RWPE2 (cell line): ENCODE data around the gene DOLK.
A peak's percentile ranks its signal among the peaks of the same experiment; 100 is the strongest.

ENCODE experiments used
- ATAC-seq: fragments of 200-7000 bp; cut with Tn5 transposase; 3 replicates; pipeline ENCODE4 v1.9.1; 2021; ENCODE audit warnings: low read depth
- DNase-seq: peaks from one replicate; pipeline ENCODE4 v3.0.0-alpha.2; 2020; ENCODE audit warnings: low spot score
- H3K27ac ChIP-seq: fragments of 450-650 bp; 2 replicates; pipeline ENCODE4 v1.5.1; 2017; ENCODE audit warnings: mild to moderate bottlenecking; ENCODE audit not compliant: poor library complexity, severe bottlenecking
- H3K27me3 ChIP-seq: fragments of 250-450 bp; sonication (Bioruptor Pico); 2 replicates; pipeline ENCODE4 v1.5.1; 2021; ENCODE audit warnings: mild to moderate bottlenecking, moderate library complexity; ENCODE audit not compliant: insufficient read depth, poor library complexity, severe bottlenecking
- H3K36me3 ChIP-seq: fragments of 250-450 bp; sonication (Bioruptor Pico); 2 replicates; pipeline ENCODE4 v1.5.1; 2020; ENCODE audit warnings: low read depth, mild to moderate bottlenecking, moderate library complexity
- H3K4me1 ChIP-seq: fragments of 250-450 bp; sonication (Bioruptor Pico); 2 replicates; pipeline ENCODE4 v1.5.1; 2021; ENCODE audit warnings: mild to moderate bottlenecking, moderate library complexity; ENCODE audit not compliant: insufficient read depth, poor library complexity, severe bottlenecking
- H3K4me3 ChIP-seq: fragments of 250-450 bp; sonication (Bioruptor Pico); 2 replicates; pipeline ENCODE4 v1.5.1; 2021; ENCODE audit warnings: mild to moderate bottlenecking, moderate library complexity; ENCODE audit not compliant: severe bottlenecking
- H3K9me3 ChIP-seq: fragments of 250-450 bp; sonication (Bioruptor Pico); 2 replicates; pipeline ENCODE4 v1.5.1; 2021; ENCODE audit warnings: mild to moderate bottlenecking, moderate library complexity; ENCODE audit not compliant: severe bottlenecking
- CTCF ChIP-seq: fragments of 450-650 bp; IDR thresholded peaks from one replicate; pipeline ENCODE4 v1.5.1; 2017; ENCODE audit warnings: mild to moderate bottlenecking, moderate library complexity; ENCODE audit not compliant: poor library complexity, severe bottlenecking

The DOLK gene

GRCh38 chr9:128913048-128913900, 34.1 kb downstream of the DOLK start:
- no peak for TF ChIP-seq CTCF
- Histone ChIP-seq H3K27me3 (no peaks in the 10 kb centered on the region), H3K9me3 (no peaks in the 10 kb centered on the region), H3K36me3 (peaks cover 92% of the 10 kb centered on the region), H3K27ac (peak overlapping the region; percentile 100), H3K4me1 (peaks cover 44% of the 10 kb centered on the region), H3K4me3 (peak overlapping the region; percentile 21)
- no peak for ATAC-seq
- DNase-seq: no peak

GRCh38 chr9:128912270-128912853, 35.0 kb downstream of the DOLK start:
- Histone ChIP-seq H3K36me3 (peaks cover 95% of the 10 kb centered on the region), H3K4me3 (peak overlapping the region; percentile 21), H3K27ac (peak overlapping the region; percentile 100), H3K9me3 (no peaks in the 10 kb centered on the region), H3K4me1 (peaks cover 44% of the 10 kb centered on the region), H3K27me3 (no peaks in the 10 kb centered on the region)
- ATAC-seq (peak; percentile 85), DNase-seq (peak; percentile 92)
- no peak for TF ChIP-seq CTCF

GRCh38 chr9:128911529-128912035, 35.8 kb downstream of the DOLK start:
- Histone ChIP-seq H3K36me3 (peaks cover 95% of the 10 kb centered on the region), H3K27me3 (no peaks in the 10 kb centered on the region), H3K9me3 (no peaks in the 10 kb centered on the region), H3K4me1 (peaks cover 42% of the 10 kb centered on the region), H3K4me3 (no peak overlapping the region), H3K27ac (peak overlapping the region; percentile 100)
- ATAC-seq (peak; percentile 20), DNase-seq (no peak)
- no peak for TF ChIP-seq CTCF

- TF ChIP-seq CTCF: no peak
- peaks cover 38% of the 10 kb centered on the region for H3K4me1 ChIP-seq
- peaks cover 93% of the 10 kb centered on the region for H3K36me3 ChIP-seq
- H3K4me3 ChIP-seq: no peak overlapping the region
- peak overlapping the region; percentile 100 for H3K27ac ChIP-seq
- H3K27me3 ChIP-seq: no peaks in the 10 kb centered on the region
- DNase-seq: no peak
- peak; percentile 0; the same call in 1 of the 3 replicates for ATAC-seq
- no peaks in the 10 kb centered on the region for H3K9me3 ChIP-seq
Measured at GRCh38 chr9:128910906-128911305, 36.5 kb downstream of the DOLK start.

GRCh38 chr9:128909859-128910258, 37.5 kb downstream of the DOLK start:
- ATAC-seq (no peak), DNase-seq (no peak)
- peak overlapping the region; percentile 100 for H3K27ac ChIP-seq
- peaks cover 90% of the 10 kb centered on the region for H3K36me3 ChIP-seq
- peaks cover 38% of the 10 kb centered on the region for H3K4me1 ChIP-seq
- no peak for TF ChIP-seq CTCF
- no peaks in the 10 kb centered on the region for H3K9me3 ChIP-seq
- no peak overlapping the region for H3K4me3 ChIP-seq
- no peaks in the 10 kb centered on the region for H3K27me3 ChIP-seq
